ENCODE results near the gene SLC6A19. TPM values are rescaled to one million over a fixed set of nuclear protein-coding genes. Genes with fewer than 3 reads are reported as not detected.
"Not testable (repeated sequence)": the region's sequence is repeated elsewhere in the genome, so short reads cannot be mapped to it uniquely, and the experiment has no call there.

The SLC6A19 gene
- total RNA-seq, 1 experiment from 2014 or later: not detected

GRCh38 chr5:1265461-1266455 lies 64.4 kb downstream of the SLC6A19 start:
- Histone ChIP-seq H3K27ac (ENCODE audit: low read depth, low read length, poor library complexity, severe bottlenecking) (no peak overlapping the region), H3K9me3 (ENCODE audit: low read depth, low read length, poor library complexity, severe bottlenecking) (peaks cover 8% of the 10 kb centered on the region), H3K27me3 (replicated peaks; ENCODE audit: insufficient read depth, low read depth, low read length, poor library complexity) (no peaks in the 10 kb centered on the region), H3K4me1 (ENCODE audit: insufficient read depth, low read length, poor library complexity, severe bottlenecking) (no peaks in the 10 kb centered on the region), H3K4me3 (ENCODE audit: low read depth, low read length, poor library complexity, severe bottlenecking) (no peak overlapping the region), H3K36me3 (ENCODE audit: insufficient read depth, low read length, poor library complexity, severe bottlenecking) (no peaks in the 10 kb centered on the region)
- TF ChIP-seq CTCF (conservative IDR thresholded peaks at IDR 0.05; ENCODE audit: low read depth, low read length) (no peak), EZH2 (IDR thresholded peaks at IDR 0.05; ENCODE audit: borderline replicate concordance, low read depth, low read length, poor library complexity, severe bottlenecking) (no peak)
- ChIA-PET CTCF (no interaction called here), POLR2A (ENCODE audit: low non-redundant PET) (no interaction called here)
- BruUV-seq (replicated peaks): no TSS peak
- no peak for DNase-seq (ENCODE audit: low spot score)
- intact Hi-C loops (cut with micrococcal nuclease; ENCODE audit: unreplicated experiment): no loop called here

- TF ChIP-seq CTCF (conservative IDR thresholded peaks at IDR 0.05; ENCODE audit: low read depth, low read length): no peak
- no peak for TF ChIP-seq EZH2 (IDR thresholded peaks at IDR 0.05; ENCODE audit: borderline replicate concordance, low read depth, low read length, poor library complexity, severe bottlenecking)
- peaks cover 8% of the 10 kb centered on the region for H3K9me3 ChIP-seq (ENCODE audit: low read depth, low read length, poor library complexity, severe bottlenecking)
- DNase-seq (ENCODE audit: low spot score): no peak
- intact Hi-C loops (cut with micrococcal nuclease; ENCODE audit: unreplicated experiment): no loop called here
- ChIA-PET POLR2A (ENCODE audit: low non-redundant PET) (no interaction called here), CTCF (no interaction called here)
- no peaks in the 10 kb centered on the region for H3K27me3 ChIP-seq (replicated peaks; ENCODE audit: insufficient read depth, low read depth, low read length, poor library complexity)
- H3K4me3 ChIP-seq (ENCODE audit: low read depth, low read length, poor library complexity, severe bottlenecking): no peak overlapping the region
- H3K36me3 ChIP-seq (ENCODE audit: insufficient read depth, low read length, poor library complexity, severe bottlenecking): no peaks in the 10 kb centered on the region
- H3K4me1 ChIP-seq (ENCODE audit: insufficient read depth, low read length, poor library complexity, severe bottlenecking): no peaks in the 10 kb centered on the region
- no peak overlapping the region for H3K27ac ChIP-seq (ENCODE audit: low read depth, low read length, poor library complexity, severe bottlenecking)
- BruUV-seq (replicated peaks): no TSS peak
Observed at GRCh38 chr5:1266791-1267190, 65.4 kb downstream of the SLC6A19 start.

- DNase-seq (ENCODE audit: low spot score); H3K27me3 ChIP-seq (replicated peaks; ENCODE audit: insufficient read depth, low read depth, low read length, poor library complexity); H3K9me3 ChIP-seq (ENCODE audit: low read depth, low read length, poor library complexity, severe bottlenecking); H3K4me3 ChIP-seq (ENCODE audit: low read depth, low read length, poor library complexity, severe bottlenecking); intact Hi-C loops (cut with micrococcal nuclease; ENCODE audit: unreplicated experiment); H3K36me3 ChIP-seq (ENCODE audit: insufficient read depth, low read length, poor library complexity, severe bottlenecking); CTCF ChIA-PET; BruUV-seq (replicated peaks); H3K4me1 ChIP-seq (ENCODE audit: insufficient read depth, low read length, poor library complexity, severe bottlenecking); POLR2A ChIA-PET (ENCODE audit: low non-redundant PET); H3K27ac ChIP-seq (ENCODE audit: low read depth, low read length, poor library complexity, severe bottlenecking): not testable (repeated sequence)
Observed at GRCh38 chr5:1267464-1267863, 66.1 kb downstream of the SLC6A19 start.

- intact Hi-C loops (cut with micrococcal nuclease; ENCODE audit: unreplicated experiment): no loop called here
- CTCF ChIA-PET: no interaction called here
- DNase-seq (ENCODE audit: low spot score): no peak
- no peak for TF ChIP-seq CTCF (conservative IDR thresholded peaks at IDR 0.05; ENCODE audit: low read depth, low read length)
- no peak for TF ChIP-seq EZH2 (IDR thresholded peaks at IDR 0.05; ENCODE audit: borderline replicate concordance, low read depth, low read length, poor library complexity, severe bottlenecking)
- Histone ChIP-seq H3K27ac (ENCODE audit: low read depth, low read length, poor library complexity, severe bottlenecking) (no peak overlapping the region), H3K4me3 (ENCODE audit: low read depth, low read length, poor library complexity, severe bottlenecking) (no peak overlapping the region), H3K27me3 (replicated peaks; ENCODE audit: insufficient read depth, low read depth, low read length, poor library complexity) (no peaks in the 10 kb centered on the region), H3K9me3 (ENCODE audit: low read depth, low read length, poor library complexity, severe bottlenecking) (no peaks in the 10 kb centered on the region), H3K4me1 (ENCODE audit: insufficient read depth, low read length, poor library complexity, severe bottlenecking) (no peaks in the 10 kb centered on the region), H3K36me3 (ENCODE audit: insufficient read depth, low read length, poor library complexity, severe bottlenecking) (no peaks in the 10 kb centered on the region)
- POLR2A ChIA-PET (ENCODE audit: low non-redundant PET): no interaction called here
- no TSS peak for BruUV-seq (replicated peaks)
Observed at GRCh38 chr5:1268056-1268455, 66.7 kb downstream of the SLC6A19 start.

Data from A673 (cell line).